Activated CD4-positive, alpha-beta T cell treated with anti-CD3 and anti-CD28 coated beads for 36 hours (primary cell): ENCODE results near the gene TMUB1. TPM values are rescaled to one million over a fixed set of nuclear protein-coding genes. Genes with fewer than 3 reads are reported as not detected.

ENCODE experiments used
- ATAC-seq: fragments of 200-7000 bp; cut with Tn5 transposase; one replicate; pipeline ENCODE4 v1.10.0; 2021; ENCODE audit warnings: mild to moderate bottlenecking, moderate library complexity
- CTCF ChIA-PET: fragments of 350-600 bp; sonication (Branson Sonifier 250); formaldehyde crosslinking; loops from one replicate; lab custom pipeline; 2021; ENCODE audit warnings: antibody characterized with exemption; lab: Charles Lee
- POLR2A ChIA-PET: fragments of 350-600 bp; sonication (Branson Sonifier 250); formaldehyde crosslinking; loops from one replicate; lab custom pipeline; 2021; ENCODE audit warnings: antibody characterized with exemption, inconsistent platforms; lab: Charles Lee
- DNase-seq: peaks from one replicate; pipeline ENCODE4 v3.0.0-alpha.2; 2020
- H3K27ac Mint-ChIP-seq: one replicate; pipeline ENCODE4 v1.8.0; 2021; ENCODE audit warnings: mixed read lengths
- H3K27me3 Mint-ChIP-seq: one replicate; pipeline ENCODE4 v1.8.0; 2021; ENCODE audit warnings: mixed read lengths
- H3K36me3 Mint-ChIP-seq: one replicate; pipeline ENCODE4 v1.8.0; 2021; ENCODE audit warnings: low read depth, mixed read lengths
- H3K4me1 Mint-ChIP-seq: one replicate; pipeline ENCODE4 v1.8.0; 2021; ENCODE audit warnings: mixed read lengths
- H3K4me3 Mint-ChIP-seq: one replicate; pipeline ENCODE4 v1.8.0; 2021; ENCODE audit warnings: mild to moderate bottlenecking, moderate library complexity, mixed read lengths
- H3K9me3 Mint-ChIP-seq: one replicate; pipeline ENCODE4 v1.8.0; 2021; ENCODE audit warnings: low read depth, mixed read lengths
- intact Hi-C, 2 experiments: fragments of 100-400 bp; cut with DNase I in 1 of 2; cut with micrococcal nuclease in 1 of 2; formaldehyde crosslinking; loops; one replicate each; pipeline versions ENCODE4 v1.14.2 to v1.15.1; 2022 to 2024; cut with DNase I, micrococcal nuclease
- total RNA-seq, 2 experiments: library from RNA; stranded (reverse); gene quantifications; one replicate each; pipeline ENCODE4 v1.2.3, GENCODE V29; 2021

The TMUB1 gene
- total RNA-seq, 2 experiments from 2014 or later, result 54.0 to 67.7 TPM

GRCh38 chr7:151038951-151039849, 44.1 kb downstream of the TMUB1 start:
- DNase-seq, result peak; percentile 88

DNA sequence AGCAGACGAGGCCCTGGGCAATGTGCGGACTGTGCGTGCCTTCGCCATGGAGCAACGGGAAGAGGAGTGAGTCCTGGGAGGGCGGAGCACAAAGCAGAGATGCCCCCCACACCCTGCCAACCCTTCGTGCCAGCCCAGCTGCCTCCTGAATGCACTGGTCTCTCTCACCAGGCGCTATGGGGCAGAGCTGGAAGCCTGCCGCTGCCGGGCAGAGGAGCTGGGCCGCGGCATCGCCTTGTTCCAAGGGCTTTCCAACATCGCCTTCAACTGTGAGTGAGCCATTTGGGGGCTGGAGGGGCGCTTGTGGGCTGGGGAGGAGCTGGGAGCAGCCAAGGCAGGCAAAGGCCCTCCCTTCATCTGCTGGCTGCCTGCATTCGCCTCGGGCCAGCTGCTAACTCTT, 47.4 kb downstream of the TMUB1 start:
- Mint-ChIP-seq H3K36me3 (peaks cover 13% of the 10 kb centered on the region), H3K27ac (no peak overlapping the region), H3K4me1 (peaks cover 17% of the 10 kb centered on the region), H3K27me3 (no peaks in the 10 kb centered on the region), H3K9me3 (no peaks in the 10 kb centered on the region), H3K4me3 (no peak overlapping the region)
- intact Hi-C loops, result no loop called here
- ATAC-seq (no peak), DNase-seq (no peak)
- POLR2A ChIA-PET, result no interaction called here
- CTCF ChIA-PET, result no interaction called here

More at GRCh38 chr7:151038951-151039849, 44.1 kb downstream of the TMUB1 start:
- intact Hi-C loops, result loop anchor here in 1 of 2 experiments (1.0 kb wide), 2 partner anchors 11 to 19 kb away; partner anchors contain the start of gene ABCB8
- H3K27ac Mint-ChIP-seq, result peak overlapping the region; percentile 85
- no peaks in the 10 kb centered on the region for H3K27me3 Mint-ChIP-seq
- CTCF ChIA-PET, result interaction anchor here (0.7 to 1.1 kb wide), 2 partner anchors 10 to 127 kb away, joined by 3 to 4 read pairs; no protein-coding TSS in a partner anchor
- POLR2A ChIA-PET, result interaction anchor here (0.6 to 1.0 kb wide), 2 partner anchors 45 to 313 kb away, joined by 3 read pairs; no protein-coding TSS in a partner anchor
- H3K4me3 Mint-ChIP-seq, result peak overlapping the region; percentile 10
- H3K4me1 Mint-ChIP-seq, result peaks cover 17% of the 10 kb centered on the region
- peaks cover 10% of the 10 kb centered on the region for H3K36me3 Mint-ChIP-seq
- ATAC-seq, result peak; percentile 94
- H3K9me3 Mint-ChIP-seq, result no peaks in the 10 kb centered on the region

- DNase-seq, result no peak
- Mint-ChIP-seq H3K9me3 (no peaks in the 10 kb centered on the region), H3K27me3 (no peaks in the 10 kb centered on the region), H3K4me3 (no peak overlapping the region), H3K36me3 (peaks cover 13% of the 10 kb centered on the region), H3K4me1 (peaks cover 17% of the 10 kb centered on the region), H3K27ac (no peak overlapping the region)
- ChIA-PET POLR2A (no interaction called here), CTCF (no interaction called here)
- ATAC-seq, result no peak
- intact Hi-C loops, result no loop called here
Measured at GRCh38 chr7:151035026-151035717, 48.1 kb downstream of the TMUB1 start.

DNA sequence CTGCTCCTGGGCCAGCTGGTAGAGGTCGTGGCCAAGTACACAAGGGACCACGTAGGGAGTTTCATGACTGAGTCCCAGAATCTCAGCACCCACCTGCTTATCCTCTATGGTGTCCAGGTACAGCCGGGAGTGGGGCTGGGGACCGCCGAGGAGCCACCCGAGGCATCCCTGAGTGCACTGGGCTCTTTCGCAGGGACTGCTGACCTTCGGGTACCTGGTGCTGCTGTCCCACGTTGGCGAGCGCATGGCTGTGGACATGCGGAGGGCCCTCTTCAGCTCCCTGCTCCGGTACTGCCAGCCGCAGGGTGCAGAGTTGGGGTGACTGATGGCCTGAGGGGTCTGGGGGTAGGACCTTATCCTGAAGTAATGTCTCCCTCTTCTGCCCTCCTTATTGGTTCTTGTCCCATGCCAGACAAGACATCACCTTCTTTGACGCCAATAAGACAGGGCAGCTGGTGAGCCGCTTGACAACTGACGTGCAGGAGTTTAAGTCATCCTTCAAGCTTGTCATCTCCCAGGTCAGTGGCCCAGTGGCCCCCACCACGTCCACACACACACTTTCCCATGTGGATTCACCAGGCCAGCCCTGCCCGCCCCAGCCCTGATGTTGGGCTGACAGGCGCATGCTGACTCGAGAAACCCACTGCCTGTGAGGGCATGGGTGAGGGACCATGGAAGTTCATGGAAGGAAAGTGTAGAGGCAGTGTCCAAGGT, 48.8 kb downstream of the TMUB1 start:
- Mint-ChIP-seq H3K9me3 (no peaks in the 10 kb centered on the region), H3K4me1 (peaks cover 15% of the 10 kb centered on the region), H3K4me3 (no peak overlapping the region), H3K27ac (no peak overlapping the region), H3K36me3 (peaks cover 13% of the 10 kb centered on the region), H3K27me3 (no peaks in the 10 kb centered on the region)
- intact Hi-C loops, result no loop called here
- ChIA-PET CTCF (interaction anchor here (0.5 to 0.7 kb wide), 3 partner anchors 18 to 189 kb away, joined by 3 read pairs; no protein-coding TSS in a partner anchor), POLR2A (no interaction called here)
- ATAC-seq (no peak), DNase-seq (no peak)

- ATAC-seq, result no peak
- intact Hi-C loops, result no loop called here
- Mint-ChIP-seq H3K27ac (no peak overlapping the region), H3K27me3 (no peaks in the 10 kb centered on the region), H3K4me1 (peaks cover 15% of the 10 kb centered on the region), H3K36me3 (peaks cover 14% of the 10 kb centered on the region), H3K4me3 (no peak overlapping the region), H3K9me3 (no peaks in the 10 kb centered on the region)
- DNase-seq, result no peak
- ChIA-PET CTCF (interaction anchor here (0.6 to 0.7 kb wide), 2 partner anchors 41 to 189 kb away, joined by 3 read pairs; no protein-coding TSS in a partner anchor), POLR2A (no interaction called here)
Measured at GRCh38 chr7:151033864-151034249, 49.4 kb downstream of the TMUB1 start.

- peaks cover 13% of the 10 kb centered on the region for H3K4me1 Mint-ChIP-seq
- peaks cover 15% of the 10 kb centered on the region for H3K36me3 Mint-ChIP-seq
- no peak for DNase-seq
- ChIA-PET POLR2A (interaction anchor here (0.6 kb wide), 1 partner anchor 285 kb away, joined by 4 read pairs; no protein-coding TSS in a partner anchor), CTCF (interaction anchor here (0.6 to 1.8 kb wide), 4 partner anchors 15 to 40 kb away, joined by 3 to 9 read pairs (median 4); no protein-coding TSS in a partner anchor)
- intact Hi-C loops, result no loop called here
- no peak for ATAC-seq
- no peaks in the 10 kb centered on the region for H3K9me3 Mint-ChIP-seq
- no peak overlapping the region for H3K4me3 Mint-ChIP-seq
- H3K27me3 Mint-ChIP-seq, result no peaks in the 10 kb centered on the region
- H3K27ac Mint-ChIP-seq, result no peak overlapping the region
Measured at GRCh38 chr7:151032936-151033863, 50.1 kb downstream of the TMUB1 start.

Other genes with a start within 250 kb of the TMUB1 start
- gene AOC1, start 231.0 kb downstream of the TMUB1 start, total RNA-seq, result not detected
- under 1 TPM; 0.48 to 0.54 TPM for gene KCNH2, start 105.2 kb downstream of the TMUB1 start, total RNA-seq
- 10 to 100 TPM in 1 of 2 experiments, 1 to 10 TPM in 1; 9.3 to 11.1 TPM for gene NOS3, start 92.5 kb downstream of the TMUB1 start, total RNA-seq
- 10 to 100 TPM in 1 of 2 experiments, 1 to 10 TPM in 1; 6.9 to 10.0 TPM for gene ATG9B, start 59.0 kb downstream of the TMUB1 start, total RNA-seq
- 10 to 100 TPM; 41.9 to 44.5 TPM for gene ABCB8, start 55.0 kb downstream of the TMUB1 start, total RNA-seq
- 1 to 10 TPM; 5.5 to 6.7 TPM for gene ASIC3, start 35.0 kb downstream of the TMUB1 start, total RNA-seq
- gene CDK5, start 25.6 kb downstream of the TMUB1 start, total RNA-seq, result 10 to 100 TPM; 12.5 to 16.7 TPM
- 10 to 100 TPM; 58.7 to 85.0 TPM for gene SLC4A2, start 23.9 kb downstream of the TMUB1 start, total RNA-seq
- 10 to 100 TPM; 56.6 to 56.7 TPM for gene FASTK, start 2.7 kb downstream of the TMUB1 start, total RNA-seq
- 10 to 100 TPM; 29.4 to 33.2 TPM for gene AGAP3, start 3.0 kb upstream of the TMUB1 start, total RNA-seq
- under 1 TPM in 1 of 2 experiments, not detected in 1; 0.16 TPM for gene GBX1, start 84.2 kb upstream of the TMUB1 start, total RNA-seq
- not detected for gene ASB10, start 103.8 kb upstream of the TMUB1 start, total RNA-seq
- not detected for gene H2BK1, start 127.0 kb upstream of the TMUB1 start, total RNA-seq
- gene ABCF2, start 143.7 kb upstream of the TMUB1 start, total RNA-seq, result 10 to 100 TPM; 48.4 to 49.0 TPM
- gene CHPF2, start 149.0 kb upstream of the TMUB1 start, total RNA-seq, result 10 to 100 TPM; 20.7 to 27.3 TPM
- gene SMARCD3, start 165.2 kb upstream of the TMUB1 start, total RNA-seq, result 1 to 10 TPM; 4.1 to 4.8 TPM